DMS153 treated with DMSO at 0.1 percent for 48 hours (cell line): ENCODE data around the gene KLHL4.
"Not testable (repeated sequence)": the region's sequence is repeated elsewhere in the genome, so short reads cannot be mapped to it uniquely, and the experiment has no call there.

Experiments
- DNase-seq: peaks from one replicate; lab custom pipeline; 2025; ENCODE audit not compliant: unreplicated experiment; lab: John Stamatoyannopoulos, UW

The KLHL4 gene, protein sequence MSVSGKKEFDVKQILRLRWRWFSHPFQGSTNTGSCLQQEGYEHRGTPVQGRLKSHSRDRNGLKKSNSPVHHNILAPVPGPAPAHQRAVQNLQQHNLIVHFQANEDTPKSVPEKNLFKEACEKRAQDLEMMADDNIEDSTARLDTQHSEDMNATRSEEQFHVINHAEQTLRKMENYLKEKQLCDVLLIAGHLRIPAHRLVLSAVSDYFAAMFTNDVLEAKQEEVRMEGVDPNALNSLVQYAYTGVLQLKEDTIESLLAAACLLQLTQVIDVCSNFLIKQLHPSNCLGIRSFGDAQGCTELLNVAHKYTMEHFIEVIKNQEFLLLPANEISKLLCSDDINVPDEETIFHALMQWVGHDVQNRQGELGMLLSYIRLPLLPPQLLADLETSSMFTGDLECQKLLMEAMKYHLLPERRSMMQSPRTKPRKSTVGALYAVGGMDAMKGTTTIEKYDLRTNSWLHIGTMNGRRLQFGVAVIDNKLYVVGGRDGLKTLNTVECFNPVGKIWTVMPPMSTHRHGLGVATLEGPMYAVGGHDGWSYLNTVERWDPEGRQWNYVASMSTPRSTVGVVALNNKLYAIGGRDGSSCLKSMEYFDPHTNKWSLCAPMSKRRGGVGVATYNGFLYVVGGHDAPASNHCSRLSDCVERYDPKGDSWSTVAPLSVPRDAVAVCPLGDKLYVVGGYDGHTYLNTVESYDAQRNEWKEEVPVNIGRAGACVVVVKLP

DNA sequence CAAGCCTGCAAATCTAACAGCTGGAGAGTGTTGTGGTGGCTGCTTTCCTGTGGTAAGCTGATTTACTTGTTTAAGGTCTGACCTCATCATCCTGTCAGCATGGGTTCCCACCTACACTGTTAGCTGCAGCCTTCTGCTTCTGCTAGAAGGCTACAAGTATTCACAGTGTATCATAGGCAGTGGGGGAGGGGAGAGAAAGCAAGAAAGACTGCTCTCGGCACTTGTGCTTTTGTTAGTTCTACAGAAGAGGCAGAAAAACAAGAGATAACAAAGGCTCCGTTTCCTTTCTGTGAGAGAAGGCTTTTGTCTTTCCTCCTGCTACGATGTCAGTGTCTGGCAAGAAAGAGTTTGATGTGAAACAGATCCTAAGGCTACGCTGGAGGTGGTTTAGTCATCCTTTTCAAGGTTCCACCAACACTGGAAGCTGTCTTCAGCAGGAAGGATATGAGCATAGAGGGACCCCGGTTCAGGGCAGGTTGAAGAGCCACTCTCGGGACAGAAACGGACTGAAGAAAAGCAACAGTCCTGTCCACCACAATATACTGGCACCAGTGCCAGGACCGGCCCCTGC lies at the start of gene KLHL4:
KLHL4 (plus strand) TSS at position 232 of the 571 bp plus-strand sequence; CDS start at position 324, 92 bp downstream.
- no peak for DNase-seq

DNA sequence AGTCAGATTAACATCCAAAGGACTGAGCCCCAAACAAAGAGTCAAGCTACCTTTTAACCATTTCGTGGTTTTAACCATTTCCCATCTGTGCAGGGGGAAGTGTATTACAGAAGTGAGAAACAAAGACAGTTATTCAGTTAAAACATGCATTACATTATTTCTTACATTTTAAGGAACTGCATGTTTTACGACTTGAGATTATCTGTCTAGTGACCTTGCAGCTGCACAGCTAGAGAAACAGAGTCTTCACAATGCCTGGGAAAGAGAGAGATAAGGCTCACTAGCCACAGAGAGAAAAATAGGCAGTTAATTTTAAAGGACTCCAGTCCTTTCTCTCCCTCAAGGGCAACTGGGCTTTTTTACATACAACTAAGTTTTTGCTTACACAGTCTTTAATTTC lies 48.7 kb upstream of the KLHL4 start:
- DNase-seq: no peak

DNA sequence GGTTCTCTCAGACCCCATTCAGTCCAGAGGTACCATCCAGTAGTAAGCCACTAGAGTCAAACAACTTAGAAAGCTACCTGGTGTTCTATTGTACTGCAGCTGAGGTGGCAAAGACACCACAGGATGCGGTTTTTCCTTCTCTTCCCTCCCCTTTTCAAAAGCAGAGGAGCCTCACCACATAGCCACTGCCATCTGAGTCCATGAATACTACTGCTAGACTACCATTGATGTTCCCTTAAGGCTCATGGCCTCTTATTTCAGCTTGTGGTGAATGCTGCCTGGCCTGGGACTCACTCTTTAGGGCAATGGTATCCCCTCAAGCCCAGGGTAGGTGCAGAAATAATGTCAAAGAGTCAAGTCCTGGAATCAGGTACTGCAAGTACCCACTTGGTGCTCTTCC lies 41.8 kb upstream of the KLHL4 start:
- DNase-seq: no peak

DNA sequence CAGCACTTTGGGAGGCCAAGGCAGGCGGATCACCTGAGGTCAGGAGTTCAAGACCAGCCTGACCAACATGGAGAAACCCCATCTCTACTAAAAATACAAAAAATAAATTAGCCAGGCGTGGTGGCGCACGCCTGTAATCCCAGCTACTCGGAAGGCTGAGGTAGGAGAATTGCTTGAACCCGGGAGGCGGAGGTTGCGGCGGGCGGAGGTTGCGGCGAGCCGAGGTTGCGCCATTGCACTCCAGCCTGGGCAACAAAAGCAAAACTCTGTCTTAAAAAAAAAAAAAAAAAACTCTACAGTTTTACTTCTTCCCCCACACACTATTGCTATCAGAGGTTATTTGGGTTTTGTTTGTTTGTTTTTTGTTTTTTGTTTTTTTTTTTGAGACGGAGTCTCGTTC lies 38.9 kb upstream of the KLHL4 start:
- not testable (repeated sequence) for DNase-seq

DNA sequence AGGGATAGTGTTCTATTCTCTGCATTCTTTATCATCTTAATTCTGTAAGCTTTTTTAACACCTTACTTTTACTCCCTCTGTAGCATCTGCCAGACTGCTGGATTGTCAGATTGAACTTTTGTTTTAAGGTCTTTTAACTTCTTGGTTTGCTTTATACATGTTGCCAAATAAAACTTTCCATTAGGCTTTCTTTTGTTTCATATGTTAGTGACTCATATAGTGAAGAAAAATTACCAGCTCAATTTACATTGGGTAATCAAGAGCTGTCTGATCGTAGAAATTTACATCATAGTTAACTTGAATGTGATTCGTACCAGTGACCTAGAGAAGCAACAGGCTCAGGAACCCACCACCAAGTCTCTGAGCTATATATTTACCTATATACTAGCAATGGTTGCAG lies 28.5 kb upstream of the KLHL4 start:
- no peak for DNase-seq

DNA sequence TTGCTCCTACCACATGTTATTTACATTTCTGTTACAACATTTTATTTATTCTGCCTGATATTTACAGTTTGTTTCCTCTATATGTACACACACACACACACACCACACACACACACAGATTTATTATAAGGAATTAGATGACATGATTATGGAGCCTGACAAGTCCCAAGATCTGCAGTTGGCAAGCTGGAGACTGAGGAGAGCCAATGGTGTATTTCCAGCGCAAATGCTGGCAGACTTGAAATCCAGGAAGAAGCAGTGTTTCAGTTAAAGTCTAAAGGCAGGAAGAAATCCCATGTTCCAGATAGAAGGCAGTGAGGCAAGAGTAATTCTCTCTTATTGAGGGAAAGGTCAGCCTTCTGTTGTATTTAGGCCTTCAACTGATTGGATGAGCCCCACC lies 1.8 kb upstream of the KLHL4 start:
- DNase-seq: no peak

DNA sequence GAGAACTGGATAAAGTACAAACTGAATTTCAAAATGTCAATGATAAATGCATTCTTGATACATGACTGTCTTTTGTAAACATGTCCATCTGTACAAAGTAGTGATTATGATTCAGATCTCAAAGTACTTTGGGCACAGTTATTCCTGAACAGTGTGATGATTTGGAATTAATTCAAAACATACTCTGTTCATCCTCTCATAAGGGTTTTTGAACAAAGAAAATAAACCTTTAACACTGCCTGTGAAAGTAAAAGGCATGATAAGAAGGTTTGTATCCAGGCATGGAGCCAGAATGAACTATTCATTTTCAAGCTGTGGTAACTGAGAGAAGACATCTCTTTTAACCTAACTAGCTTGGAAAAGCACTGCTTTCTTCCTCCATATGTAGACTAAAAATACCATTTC lies 883 bp upstream of the KLHL4 start:
- no peak for DNase-seq

DNA sequence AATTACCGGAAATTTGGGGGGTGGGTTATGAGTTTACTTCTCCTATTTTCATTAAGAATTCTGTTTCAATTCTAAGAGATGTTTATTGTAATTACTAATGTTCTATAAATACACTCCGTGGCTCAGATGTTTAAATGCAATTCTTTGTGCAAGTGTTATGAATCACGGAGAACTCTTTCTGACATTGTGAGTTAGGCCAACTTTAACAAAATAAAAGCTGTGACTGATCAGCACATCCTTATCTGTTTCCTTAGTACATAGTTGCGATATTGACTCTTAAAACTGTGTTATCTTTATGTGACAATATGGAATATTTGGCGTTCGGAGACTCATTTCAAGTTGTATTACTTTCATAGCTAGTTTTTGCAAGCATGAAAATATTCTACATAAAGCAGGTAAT lies 902 bp downstream of the KLHL4 start:
- no peak for DNase-seq

DNA sequence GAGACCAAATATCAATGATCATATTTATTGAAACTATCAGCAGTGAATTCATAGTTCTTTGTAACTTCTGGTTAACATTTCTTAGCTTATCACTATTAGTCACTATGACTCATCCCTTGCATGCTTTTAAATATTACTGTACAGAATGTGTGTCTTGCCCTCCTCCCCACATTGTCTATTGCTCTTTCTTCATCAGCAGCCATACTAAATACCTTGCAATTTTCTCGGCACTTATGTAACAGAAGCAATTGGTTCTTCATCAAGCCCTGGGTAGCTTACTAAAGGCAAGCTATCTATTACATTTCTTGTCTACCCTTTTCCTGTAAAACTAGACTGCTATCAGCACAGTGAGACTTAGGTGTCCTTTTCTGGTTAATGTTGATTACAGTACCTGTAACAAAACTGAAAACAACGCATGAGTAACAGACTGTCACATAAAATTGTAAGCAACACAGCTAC lies 8.2 kb downstream of the KLHL4 start:
- DNase-seq: no peak

DNA sequence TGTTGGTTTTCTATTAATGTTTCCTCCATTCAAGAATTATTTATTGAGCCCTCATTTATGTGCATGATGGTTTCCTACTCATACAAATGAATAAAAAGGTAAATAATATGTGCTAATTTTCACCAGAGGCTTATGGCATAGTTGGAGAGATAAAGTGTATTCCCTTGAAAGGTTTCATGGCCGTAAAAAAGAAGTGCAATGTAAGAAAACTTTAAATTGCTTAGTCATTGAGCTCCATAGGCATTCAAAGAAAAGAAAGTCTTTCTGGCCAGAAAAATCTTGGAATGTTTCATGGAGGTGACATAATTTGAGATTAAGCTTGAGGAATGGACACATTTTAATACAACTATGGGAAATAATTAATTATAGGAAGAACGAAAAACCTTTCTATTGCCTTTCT lies 8.7 kb downstream of the KLHL4 start:
- DNase-seq: no peak

DNA sequence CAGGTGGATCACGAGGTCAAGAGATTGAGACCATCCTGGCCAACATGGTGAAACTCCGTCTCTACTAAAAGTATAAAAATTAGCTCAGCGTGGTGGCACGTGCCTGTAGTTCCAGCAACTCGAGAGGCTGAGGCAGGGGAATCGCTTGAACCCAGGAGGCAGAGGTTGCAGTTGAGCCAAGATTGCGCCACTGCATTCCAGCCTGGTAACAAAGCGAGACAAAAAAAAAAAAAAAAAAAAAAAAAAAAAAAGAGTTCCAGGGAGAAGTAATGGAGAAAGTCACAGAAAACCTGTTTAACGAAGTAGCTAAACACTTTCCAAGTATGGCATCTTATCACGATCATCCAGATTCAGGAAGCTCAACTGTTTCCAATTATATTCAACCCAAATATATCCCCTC lies 10.9 kb downstream of the KLHL4 start:
- no peak for DNase-seq

DNA sequence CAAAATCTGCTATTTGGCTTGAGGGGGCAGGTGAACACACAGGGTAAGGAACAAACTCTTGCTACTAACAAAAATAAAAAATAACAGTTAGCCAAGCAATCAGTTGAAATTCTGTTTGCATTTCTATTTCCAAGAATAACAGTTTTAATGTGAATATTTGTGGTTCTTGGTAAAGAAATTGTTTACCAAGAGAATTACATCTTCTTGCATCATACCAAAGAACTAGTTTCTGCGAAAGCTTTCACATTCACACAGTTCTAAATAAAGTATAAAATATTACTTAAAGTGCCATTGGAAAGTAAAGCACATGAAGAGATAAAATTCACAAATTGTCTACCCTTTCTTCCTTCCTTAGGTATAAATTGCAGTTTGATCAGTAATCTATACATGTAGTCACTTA lies 54.4 kb downstream of the KLHL4 start:
- no peak for DNase-seq

DNA sequence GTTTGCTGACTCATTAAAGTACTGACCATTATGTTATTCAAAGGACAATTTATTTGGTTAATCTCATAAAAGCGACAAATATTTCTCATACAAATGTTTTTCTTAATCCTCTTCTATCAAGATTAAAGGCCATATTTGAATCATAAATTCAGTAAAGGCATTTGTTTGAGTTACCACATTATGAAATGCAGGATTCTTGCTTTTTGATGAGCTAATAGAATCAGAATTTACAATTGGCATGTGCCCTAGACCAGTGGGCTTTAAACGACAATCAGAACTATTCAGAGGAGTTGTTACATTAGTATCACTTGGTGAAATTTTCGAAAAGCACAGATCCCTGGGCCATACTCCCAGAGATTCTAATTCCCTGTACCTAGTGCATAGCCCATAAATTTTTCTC lies 55.3 kb downstream of the KLHL4 start:
- DNase-seq: no peak

DNA sequence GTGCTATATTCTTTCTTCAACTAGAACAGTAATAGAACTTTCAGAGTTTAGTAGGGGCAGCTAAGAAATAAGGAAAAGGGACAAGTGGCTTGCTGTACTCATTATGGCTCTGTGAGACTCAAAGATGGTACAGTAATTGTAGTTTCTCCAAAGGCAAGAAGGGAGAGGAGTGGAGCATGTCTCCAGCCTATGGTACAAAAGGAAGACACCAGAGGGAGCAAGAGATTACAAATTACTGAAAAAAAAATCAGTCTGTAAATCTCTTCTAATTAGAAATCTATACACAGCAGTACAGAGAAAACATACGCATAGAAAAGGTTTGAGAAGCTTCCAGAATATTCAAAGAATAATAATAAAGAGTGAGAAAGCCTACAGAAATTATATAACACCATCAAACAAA lies 61.4 kb downstream of the KLHL4 start:
- DNase-seq: no peak

DNA sequence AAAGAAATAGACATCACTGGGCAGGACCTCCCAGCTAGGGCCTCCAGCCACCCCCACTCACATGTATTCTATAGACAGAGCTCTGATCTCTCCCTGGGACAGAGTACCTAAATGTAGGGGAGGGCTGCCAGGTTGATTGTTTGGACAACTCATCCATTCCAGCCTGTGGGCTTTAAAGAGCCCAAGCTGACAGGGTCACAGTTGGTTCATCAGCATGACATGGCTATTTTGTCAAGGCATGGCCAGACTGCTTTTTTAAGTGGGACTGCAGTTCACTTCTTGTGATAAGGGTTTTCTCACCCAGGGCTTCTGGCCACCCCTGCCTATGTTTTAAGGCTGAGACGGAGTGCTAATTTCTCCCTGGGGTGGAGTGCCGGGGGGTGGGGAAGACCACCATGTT lies 63.3 kb downstream of the KLHL4 start:
- no peak for DNase-seq

DNA sequence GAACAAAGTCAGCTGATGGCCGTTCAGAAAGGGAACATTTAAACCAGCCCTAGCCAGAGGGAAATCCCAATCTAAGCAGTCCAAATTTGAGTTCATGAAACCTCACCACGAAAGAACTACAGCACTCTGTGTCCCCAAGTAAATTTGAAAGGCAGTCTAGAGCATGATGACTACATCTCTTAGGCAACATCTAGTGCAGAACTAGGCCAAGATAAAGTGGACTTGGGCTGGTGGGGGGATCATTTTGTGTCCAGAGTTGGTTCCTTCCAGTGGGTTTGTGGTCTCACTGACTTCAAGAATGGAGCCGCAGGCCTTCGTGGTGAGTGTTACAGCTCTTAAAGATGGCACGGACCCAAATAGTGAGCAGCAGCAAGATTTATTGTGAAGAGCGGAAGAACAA lies 64.9 kb downstream of the KLHL4 start:
- no peak for DNase-seq

DNA sequence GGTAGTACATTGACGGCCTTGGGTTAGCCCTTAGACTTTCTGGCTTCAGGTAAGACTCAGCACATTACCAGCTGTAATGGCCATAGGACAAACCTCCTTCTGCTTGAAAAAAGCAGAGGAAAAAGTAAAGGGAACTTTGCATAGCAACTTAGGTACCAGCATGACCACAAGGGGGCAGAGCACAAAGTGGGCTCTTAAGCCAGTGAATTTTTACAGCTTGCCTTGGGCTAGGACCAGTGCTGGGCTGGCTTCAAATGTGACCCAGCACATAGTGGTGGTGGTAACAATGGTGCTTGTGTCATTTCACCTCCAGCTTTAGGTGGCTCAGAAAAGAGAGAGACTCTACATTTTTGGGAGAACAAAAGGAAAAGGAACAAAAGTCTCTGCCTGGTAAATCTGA lies 66.1 kb downstream of the KLHL4 start:
- DNase-seq: no peak

DNA sequence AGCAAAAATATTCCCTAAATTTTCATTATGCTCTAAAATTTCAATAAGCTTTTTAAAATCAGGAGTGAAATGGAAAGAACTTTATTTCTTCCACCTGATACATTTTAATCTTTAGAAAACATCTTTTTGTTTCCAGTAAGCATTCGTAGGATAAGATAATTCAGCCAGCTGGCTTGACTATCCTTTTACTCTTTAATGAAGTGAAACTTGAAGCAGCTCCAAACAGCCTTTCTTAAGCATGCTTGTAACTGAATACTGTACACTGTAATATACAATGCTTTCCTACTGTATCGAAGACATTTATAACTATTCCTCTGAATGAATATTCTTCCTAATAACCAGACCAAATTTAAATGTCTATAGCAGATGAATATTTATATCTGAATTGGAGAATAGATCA lies 98.8 kb downstream of the KLHL4 start:
- DNase-seq: no peak

DNA sequence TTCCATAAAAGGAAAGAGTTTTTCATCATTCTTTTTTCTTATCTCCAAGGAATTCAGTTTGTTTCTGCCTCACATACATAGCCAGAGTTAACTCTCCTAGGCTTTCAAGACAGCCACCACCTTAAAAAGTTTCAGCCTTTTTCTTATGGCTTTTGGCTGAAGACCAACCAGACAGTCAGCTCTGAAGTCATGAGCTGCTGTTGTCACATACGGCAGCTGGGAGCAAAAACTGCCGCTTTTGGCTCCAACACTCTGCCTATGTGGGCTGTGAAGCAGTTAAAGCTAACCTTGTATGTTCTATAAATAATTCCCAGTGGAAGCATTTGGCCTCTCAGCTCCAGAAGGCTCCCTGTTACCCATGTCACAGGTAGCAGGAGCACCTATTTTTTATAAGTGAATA lies 104.1 kb downstream of the KLHL4 start:
- no peak for DNase-seq

DNA sequence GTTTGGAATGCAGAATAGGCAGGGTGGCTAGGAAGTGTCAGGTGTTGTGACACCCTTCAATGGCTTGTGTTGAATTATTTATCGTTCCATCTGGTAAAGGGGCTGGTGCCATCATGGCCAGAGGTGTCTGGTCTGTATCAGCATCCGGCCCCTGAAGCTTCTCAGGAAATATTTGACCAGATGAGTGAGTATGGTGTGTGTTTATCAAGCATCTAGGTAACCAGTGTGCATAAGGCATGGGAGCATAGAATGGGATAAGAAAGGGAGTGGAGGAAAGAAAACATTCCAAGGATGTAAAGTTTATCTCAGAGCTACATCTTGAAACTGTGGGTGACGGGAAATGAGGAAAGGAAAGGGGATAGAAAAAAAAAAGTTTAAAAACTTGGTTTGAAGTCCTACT lies 109.4 kb downstream of the KLHL4 start:
- no peak for DNase-seq

DNA sequence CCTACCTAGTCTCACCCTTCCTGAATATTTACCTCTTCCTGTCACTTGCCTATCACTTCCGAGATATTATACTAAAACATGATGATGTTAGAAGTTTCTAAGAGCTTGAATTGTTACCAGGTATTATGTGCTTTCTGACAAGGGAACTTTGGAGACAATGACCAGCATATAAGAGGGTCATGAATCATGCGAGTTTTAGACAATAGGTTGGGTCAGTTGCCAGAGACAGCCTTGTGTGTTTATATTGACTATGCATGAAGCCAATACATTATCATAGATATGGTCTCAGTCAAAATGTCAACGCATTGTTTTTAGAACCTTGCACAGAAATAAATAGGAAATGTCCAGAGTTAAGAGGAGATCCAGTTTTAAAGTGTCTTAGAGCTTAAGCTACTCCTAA lies 116.8 kb downstream of the KLHL4 start:
- no peak for DNase-seq

DNA sequence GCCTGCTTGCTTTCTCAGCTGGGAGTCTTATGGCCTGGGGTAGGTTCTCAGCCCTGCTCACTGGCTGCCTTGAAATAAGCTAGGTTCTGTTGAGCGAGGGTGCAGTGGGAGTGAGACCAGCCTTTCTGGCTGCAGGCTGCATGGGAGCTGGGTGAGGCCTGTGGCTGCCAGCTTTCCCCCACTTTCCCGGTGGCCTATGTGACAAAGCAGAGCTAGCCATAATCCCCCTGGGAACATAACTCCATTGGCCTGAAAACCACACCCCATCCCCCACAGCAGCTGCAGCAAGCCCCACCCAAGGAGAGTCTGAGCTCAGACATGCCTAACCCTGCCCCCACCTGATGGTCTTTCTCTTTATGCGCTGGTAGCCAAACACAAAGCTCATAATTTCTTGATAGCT lies 118.9 kb downstream of the KLHL4 start:
- no peak for DNase-seq
